ENCODE data around the gene REXO5. TPM values are rescaled to one million over a fixed set of nuclear protein-coding genes. Genes with fewer than 3 reads are reported as not detected.

The REXO5 gene
- total and polyA plus RNA-seq, 2 donors (not counting 1 experiment from before 2014, with no cell fraction given) = 0.42 to 1.3 TPM

GRCh38 chr16:20822521-20823325, 16.4 kb downstream of the REXO5 start:
- H3K4me3 Mint-ChIP-seq = no peak overlapping the region
- H4K20me1 ChIP-seq (ENCODE audit: control insufficient read depth, insufficient read depth, low read length, poor library complexity, severe bottlenecking) = no peaks in the 10 kb centered on the region
- peaks cover 6% of the 10 kb centered on the region for H3K4me1 Mint-ChIP-seq
- ChIA-PET POLR2A (no interaction called here), CTCF (no interaction called here)
- no peak overlapping the region for H3K27ac Mint-ChIP-seq
- no peak overlapping the region for H2AFZ ChIP-seq (ENCODE audit: insufficient read depth, low read depth, low read length, poor library complexity, severe bottlenecking)
- H3K4me3 ChIP-seq (ENCODE audit: control extremely low read depth in 1 of 5, extremely low read depth in 1 of 5, insufficient read depth in 1 of 5, low read depth in 2 of 5, low read length in 4 of 5) = no peak overlapping the region
- H3K4me1 ChIP-seq (ENCODE audit: control insufficient read depth in 2 of 2, insufficient read depth in 2 of 2, low read length in 2 of 2) = no peaks in the 10 kb centered on the region
- no peak overlapping the region for H3K27ac ChIP-seq (ENCODE audit: low read length in 2 of 2)
- ATAC-seq (ENCODE audit: low read depth) = no peak
- H3K9ac ChIP-seq (ENCODE audit: low read length) = no peak overlapping the region
- no peaks in the 10 kb centered on the region for H3K9me3 ChIP-seq (ENCODE audit: control extremely low read depth in 1 of 3, control insufficient read depth in 2 of 3, insufficient read depth in 1 of 3, low read length in 2 of 3)
- intact Hi-C loops (cut with micrococcal nuclease) = no loop called here
- H3K4me2 ChIP-seq (replicated peaks; ENCODE audit: low read depth, low read length, poor library complexity, severe bottlenecking) = no peak overlapping the region
- no peaks in the 10 kb centered on the region for H3K27me3 Mint-ChIP-seq
- H3K9me3 Mint-ChIP-seq (ENCODE audit: insufficient read depth) = peaks cover 2% of the 10 kb centered on the region
- WGBS (ENCODE audit: insufficient coverage) = no CpG with 5 or more reads among the region's 3 CpGs
- no peak for TF ChIP-seq EZH2 (IDR thresholded peaks at IDR 0.05; ENCODE audit: borderline replicate concordance, insufficient read depth, low read depth, low read length, poor library complexity, severe bottlenecking)
- TF ChIP-seq CTCF (IDR thresholded peaks at IDR 0.05) = no peak
- no peaks in the 10 kb centered on the region for H3K36me3 ChIP-seq (replicated peaks in 1 of 2; ENCODE audit: control extremely low read depth in 1 of 2, control insufficient read depth in 1 of 2, extremely low read depth in 1 of 2, insufficient read depth in 2 of 2, low read length in 1 of 2)
- H3K27me3 ChIP-seq (replicated peaks in 1 of 4; ENCODE audit: control extremely low read depth in 1 of 4, control insufficient read depth in 3 of 4, insufficient read depth in 4 of 4, low read length in 3 of 4) = no peaks in the 10 kb centered on the region
- H3K79me2 ChIP-seq (ENCODE audit: control insufficient read depth, insufficient read depth, low read length) = no peaks in the 10 kb centered on the region
- no peak for DNase-seq

- H3K27me3 Mint-ChIP-seq = no peaks in the 10 kb centered on the region
- no peak overlapping the region for H3K27ac ChIP-seq (ENCODE audit: low read length in 2 of 2)
- intact Hi-C loops (cut with micrococcal nuclease) = no loop called here
- peaks cover 6% of the 10 kb centered on the region for H3K4me1 Mint-ChIP-seq
- ATAC-seq (ENCODE audit: low read depth) = no peak
- H3K9me3 Mint-ChIP-seq (ENCODE audit: insufficient read depth) = no peaks in the 10 kb centered on the region
- H3K36me3 ChIP-seq (replicated peaks in 1 of 2; ENCODE audit: control extremely low read depth in 1 of 2, control insufficient read depth in 1 of 2, extremely low read depth in 1 of 2, insufficient read depth in 2 of 2, low read length in 1 of 2) = no peaks in the 10 kb centered on the region
- H3K9me3 ChIP-seq (ENCODE audit: control extremely low read depth in 1 of 3, control insufficient read depth in 2 of 3, insufficient read depth in 1 of 3, low read length in 2 of 3) = no peaks in the 10 kb centered on the region
- H3K27ac Mint-ChIP-seq = no peak overlapping the region
- H3K4me3 Mint-ChIP-seq = no peak overlapping the region
- H3K4me1 ChIP-seq (ENCODE audit: control insufficient read depth in 2 of 2, insufficient read depth in 2 of 2, low read length in 2 of 2) = no peaks in the 10 kb centered on the region
- DNase-seq = no peak
- no peak overlapping the region for H3K4me3 ChIP-seq (ENCODE audit: control extremely low read depth in 1 of 5, extremely low read depth in 1 of 5, insufficient read depth in 1 of 5, low read depth in 2 of 5, low read length in 4 of 5)
- H3K9ac ChIP-seq (ENCODE audit: low read length) = no peak overlapping the region
- H4K20me1 ChIP-seq (ENCODE audit: control insufficient read depth, insufficient read depth, low read length, poor library complexity, severe bottlenecking) = no peaks in the 10 kb centered on the region
- WGBS (ENCODE audit: insufficient coverage) = 90% methylated on average over 3 of the region's 3 CpGs
- no peaks in the 10 kb centered on the region for H3K79me2 ChIP-seq (ENCODE audit: control insufficient read depth, insufficient read depth, low read length)
- no peak overlapping the region for H3K4me2 ChIP-seq (replicated peaks; ENCODE audit: low read depth, low read length, poor library complexity, severe bottlenecking)
- no peak overlapping the region for H2AFZ ChIP-seq (ENCODE audit: insufficient read depth, low read depth, low read length, poor library complexity, severe bottlenecking)
- POLR2A ChIA-PET = no interaction called here
- no peak for TF ChIP-seq EZH2 (IDR thresholded peaks at IDR 0.05; ENCODE audit: borderline replicate concordance, insufficient read depth, low read depth, low read length, poor library complexity, severe bottlenecking)
- H3K27me3 ChIP-seq (replicated peaks in 1 of 4; ENCODE audit: control extremely low read depth in 1 of 4, control insufficient read depth in 3 of 4, insufficient read depth in 4 of 4, low read length in 3 of 4) = no peaks in the 10 kb centered on the region
- CTCF ChIA-PET = no interaction called here
These were observed 19.8 kb downstream of the REXO5 start for GRCh38 chr16:20826039-20826566.

All from B cell (primary cell).